Measurements from ENCODE around the gene EIF4G3.
A peak's percentile ranks its signal among the peaks of the same experiment; 100 is the strongest.
"Not testable (repeated sequence)": the region's sequence is repeated elsewhere in the genome, so short reads cannot be mapped to it uniquely, and the experiment has no call there.

Gene EIF4G3

GRCh38 chr1:21041541-21041940 lies 135.2 kb downstream of the EIF4G3 start:
- no peak for TF ChIP-seq ZNF274 (IDR thresholded peaks at IDR 0.05; ENCODE audit: low read depth, low read length)
- no peak overlapping the region for H3K4me3 ChIP-seq (ENCODE audit: low read length)

GRCh38 chr1:21037091-21037490 lies 139.6 kb downstream of the EIF4G3 start:
- no peak for TF ChIP-seq ZNF274 (IDR thresholded peaks at IDR 0.05; ENCODE audit: low read depth, low read length)
- no peak overlapping the region for H3K4me3 ChIP-seq (ENCODE audit: low read length)

GRCh38 chr1:21035794-21036193 lies 140.9 kb downstream of the EIF4G3 start:
- TF ChIP-seq ZNF274 (IDR thresholded peaks at IDR 0.05; ENCODE audit: low read depth, low read length), result no peak
- no peak overlapping the region for H3K4me3 ChIP-seq (ENCODE audit: low read length)

GRCh38 chr1:21034725-21035628 lies 141.7 kb downstream of the EIF4G3 start:
- no peak overlapping the region for H3K4me3 ChIP-seq (ENCODE audit: low read length)
- no peak for TF ChIP-seq ZNF274 (IDR thresholded peaks at IDR 0.05; ENCODE audit: low read depth, low read length)

- no peak overlapping the region for H3K4me3 ChIP-seq (ENCODE audit: low read length)
- no peak for TF ChIP-seq ZNF274 (IDR thresholded peaks at IDR 0.05; ENCODE audit: low read depth, low read length)
Observed at GRCh38 chr1:21032741-21033140, 144.0 kb downstream of the EIF4G3 start.

- TF ChIP-seq ZNF274 (IDR thresholded peaks at IDR 0.05; ENCODE audit: low read depth, low read length), result no peak
Observed at GRCh38 chr1:21030181-21030580, 146.5 kb downstream of the EIF4G3 start.

GRCh38 chr1:21028520-21029145 lies 148.1 kb downstream of the EIF4G3 start:
- no peak for TF ChIP-seq ZNF274 (IDR thresholded peaks at IDR 0.05; ENCODE audit: low read depth, low read length)
- no peak overlapping the region for H3K4me3 ChIP-seq (ENCODE audit: low read length)

More at GRCh38 chr1:21030181-21030580, 146.5 kb downstream of the EIF4G3 start:
- H3K4me3 ChIP-seq (ENCODE audit: low read length), result no peak overlapping the region

GRCh38 chr1:21027805-21028204 lies 148.9 kb downstream of the EIF4G3 start:
- no peak for TF ChIP-seq ZNF274 (IDR thresholded peaks at IDR 0.05; ENCODE audit: low read depth, low read length)
- no peak overlapping the region for H3K4me3 ChIP-seq (ENCODE audit: low read length)

GRCh38 chr1:21024918-21025317 lies 151.8 kb downstream of the EIF4G3 start:
- TF ChIP-seq ZNF274 (IDR thresholded peaks at IDR 0.05; ENCODE audit: low read depth, low read length), result no peak
- H3K4me3 ChIP-seq (ENCODE audit: low read length), result no peak overlapping the region

- not testable (repeated sequence) for H3K4me3 ChIP-seq (ENCODE audit: low read length)
Observed at GRCh38 chr1:21024136-21024896, 152.4 kb downstream of the EIF4G3 start.

GRCh38 chr1:21022279-21023040 lies 154.2 kb downstream of the EIF4G3 start:
- H3K4me3 ChIP-seq (ENCODE audit: low read length), result peak overlapping the region; percentile 16; the same call in 1 of the 2 replicates
- TF ChIP-seq ZNF274 (IDR thresholded peaks at IDR 0.05; ENCODE audit: low read depth, low read length), result no peak

- H3K4me3 ChIP-seq (ENCODE audit: low read length), result no peak overlapping the region
Observed at GRCh38 chr1:21021311-21021710, 155.4 kb downstream of the EIF4G3 start.

GRCh38 chr1:21020151-21020550 lies 156.5 kb downstream of the EIF4G3 start:
- no peak overlapping the region for H3K4me3 ChIP-seq (ENCODE audit: low read length)
- no peak for TF ChIP-seq ZNF274 (IDR thresholded peaks at IDR 0.05; ENCODE audit: low read depth, low read length)

More at GRCh38 chr1:21021311-21021710, 155.4 kb downstream of the EIF4G3 start:
- TF ChIP-seq ZNF274 (IDR thresholded peaks at IDR 0.05; ENCODE audit: low read depth, low read length), result no peak

GRCh38 chr1:21018673-21019072 lies 158.0 kb downstream of the EIF4G3 start:
- no peak overlapping the region for H3K4me3 ChIP-seq (ENCODE audit: low read length)

More at GRCh38 chr1:21018673-21019072, 158.0 kb downstream of the EIF4G3 start:
- no peak for TF ChIP-seq ZNF274 (IDR thresholded peaks at IDR 0.05; ENCODE audit: low read depth, low read length)

Measured in GM08714 (cell line).